ENCODE data around the gene TRIP12. TPM values are rescaled to one million over a fixed set of nuclear protein-coding genes. Genes with fewer than 3 reads are reported as not detected.
"Not testable (repeated sequence)": the region's sequence is repeated elsewhere in the genome, so short reads cannot be mapped to it uniquely, and the experiment has no call there.

The TRIP12 gene
- total and polyA plus RNA-seq, 2 donors, result 49.2 to 274 TPM

GRCh38 chr2:229780856-229781773 is 140.7 kb downstream of the TRIP12 start:
- DNase-seq (ENCODE audit: extremely low spot score), result no peak
- no peaks in the 10 kb centered on the region for H3K4me1 ChIP-seq (ENCODE audit: insufficient read depth)
- H3K27ac ChIP-seq (ENCODE audit: low read depth), result no peak overlapping the region
- H3K36me3 ChIP-seq (ENCODE audit: insufficient read depth), result peaks cover 5% of the 10 kb centered on the region
- no peak overlapping the region for H3K4me3 ChIP-seq (ENCODE audit: low read depth, low read length)

GRCh38 chr2:229779650-229780049 is 142.2 kb downstream of the TRIP12 start:
- Histone ChIP-seq H3K4me3 (ENCODE audit: low read depth, low read length) (no peak overlapping the region), H3K27ac (ENCODE audit: low read depth) (no peak overlapping the region), H3K4me1 (ENCODE audit: insufficient read depth) (no peaks in the 10 kb centered on the region), H3K36me3 (ENCODE audit: insufficient read depth) (peaks cover 5% of the 10 kb centered on the region)
- WGBS, result 88% methylated on average over 3 of the region's 3 CpGs
- peak; percentile 5 for DNase-seq (ENCODE audit: extremely low spot score)

GRCh38 chr2:229777716-229778115 is 144.1 kb downstream of the TRIP12 start:
- H3K27ac ChIP-seq (ENCODE audit: low read depth), result no peak overlapping the region
- H3K36me3 ChIP-seq (ENCODE audit: insufficient read depth), result peaks cover 12% of the 10 kb centered on the region
- no peak overlapping the region for H3K4me3 ChIP-seq (ENCODE audit: low read depth, low read length)
- no peaks in the 10 kb centered on the region for H3K4me1 ChIP-seq (ENCODE audit: insufficient read depth)
- WGBS, result 95% methylated on average over 3 of the region's 3 CpGs
- DNase-seq (ENCODE audit: extremely low spot score), result no peak

DNA sequence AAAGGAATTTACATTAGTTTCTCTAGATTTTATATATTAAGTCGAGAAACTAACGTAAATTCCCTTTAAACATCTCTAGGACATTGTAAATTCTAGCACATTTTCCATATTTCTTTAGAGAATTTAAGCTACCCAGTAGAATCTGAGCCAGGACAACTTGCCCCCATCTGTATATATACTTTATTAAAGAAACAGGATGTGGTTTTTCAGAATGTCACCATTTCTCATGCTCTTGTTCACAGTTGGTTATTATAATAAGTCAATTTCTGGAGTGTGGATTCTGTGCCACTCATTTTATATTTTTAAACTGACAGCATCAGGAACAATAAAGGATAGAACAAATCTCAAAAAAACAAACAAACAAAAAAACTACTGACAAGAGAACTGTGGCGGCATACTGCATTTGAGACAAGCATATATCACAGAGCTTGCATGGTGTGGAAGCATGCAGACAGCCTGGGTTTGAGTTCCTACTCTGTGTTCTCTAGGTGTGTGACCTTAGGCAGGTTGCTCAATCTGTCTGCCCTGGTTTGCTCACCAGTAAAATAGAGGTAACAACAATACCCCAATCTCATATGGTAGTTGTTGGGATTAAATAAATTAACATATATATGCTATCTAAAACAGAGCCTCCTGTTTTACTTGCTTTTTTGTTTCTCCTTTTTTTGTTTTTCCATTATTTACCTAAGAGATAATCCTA is 146.0 kb downstream of the TRIP12 start:
- no peak for DNase-seq (ENCODE audit: extremely low spot score)
- no peak overlapping the region for H3K4me3 ChIP-seq (ENCODE audit: low read depth, low read length)
- no peak overlapping the region for H3K27ac ChIP-seq (ENCODE audit: low read depth)
- H3K4me1 ChIP-seq (ENCODE audit: insufficient read depth), result no peaks in the 10 kb centered on the region
- peaks cover 14% of the 10 kb centered on the region for H3K36me3 ChIP-seq (ENCODE audit: insufficient read depth)
- 93% methylated on average over 3 of the region's 3 CpGs for WGBS

DNA sequence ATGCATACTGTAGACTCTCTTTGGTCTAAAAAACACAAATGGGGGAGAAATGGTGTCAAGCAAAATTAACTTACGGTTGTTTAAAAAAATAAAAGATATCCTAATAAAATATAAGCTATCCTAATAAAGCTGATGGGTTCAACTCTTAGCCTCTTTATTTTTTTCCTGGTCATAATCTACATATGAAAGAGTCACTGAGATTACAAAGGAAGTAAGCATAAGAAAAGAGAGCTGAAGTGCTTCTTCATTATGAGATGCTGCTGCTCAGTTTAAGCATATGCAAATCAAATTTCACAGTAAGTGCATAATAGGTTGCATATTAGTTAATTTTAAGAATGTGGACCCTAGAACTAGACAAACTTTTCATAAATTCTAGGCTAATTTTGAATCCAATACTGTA is 147.6 kb downstream of the TRIP12 start:
- Histone ChIP-seq H3K4me1 (ENCODE audit: insufficient read depth) (no peaks in the 10 kb centered on the region), H3K27ac (ENCODE audit: low read depth) (no peak overlapping the region), H3K4me3 (ENCODE audit: low read depth, low read length) (no peak overlapping the region), H3K36me3 (ENCODE audit: insufficient read depth) (peaks cover 14% of the 10 kb centered on the region)
- DNase-seq (ENCODE audit: extremely low spot score), result no peak
- 96% methylated on average over 1 of the region's 1 CpG for WGBS

GRCh38 chr2:229768235-229768634 is 153.6 kb downstream of the TRIP12 start:
- Histone ChIP-seq H3K36me3 (ENCODE audit: insufficient read depth) (peaks cover 8% of the 10 kb centered on the region), H3K4me3 (ENCODE audit: low read depth, low read length) (no peak overlapping the region), H3K27ac (ENCODE audit: low read depth) (no peak overlapping the region), H3K4me1 (ENCODE audit: insufficient read depth) (no peaks in the 10 kb centered on the region)
- 100% methylated on average over 1 of the region's 1 CpG for whole genome bisulfite sequencing
- DNase-seq (ENCODE audit: extremely low spot score), result no peak

DNA sequence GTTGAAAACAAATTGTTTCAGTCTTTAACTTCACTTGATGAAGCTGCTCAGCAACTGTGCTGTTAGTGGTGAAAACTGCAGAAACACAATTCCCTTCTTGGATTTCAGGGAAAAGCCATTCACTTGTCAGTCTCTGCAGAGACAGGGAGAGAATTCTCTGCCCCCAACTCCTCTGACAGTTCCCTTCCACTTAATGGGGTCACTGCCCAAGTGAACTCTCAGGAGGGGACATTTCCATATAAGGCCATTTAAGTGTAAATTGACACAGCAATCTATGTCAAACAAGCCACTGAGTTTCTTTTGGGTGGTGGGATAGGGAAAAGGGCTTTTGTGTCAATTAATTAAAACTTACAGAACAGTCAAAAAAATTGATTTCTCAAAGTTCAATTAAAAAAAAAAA is 156.1 kb downstream of the TRIP12 start:
- no peak overlapping the region for H3K27ac ChIP-seq (ENCODE audit: low read depth)
- no peaks in the 10 kb centered on the region for H3K4me1 ChIP-seq (ENCODE audit: insufficient read depth)
- H3K36me3 ChIP-seq (ENCODE audit: insufficient read depth), result peaks cover 6% of the 10 kb centered on the region
- no peak overlapping the region for H3K4me3 ChIP-seq (ENCODE audit: low read depth, low read length)
- no peak for DNase-seq (ENCODE audit: extremely low spot score)

- WGBS, result 50% methylated on average over 1 of the region's 1 CpG
- DNase-seq (ENCODE audit: extremely low spot score), result no peak
- Histone ChIP-seq H3K4me3 (ENCODE audit: low read depth, low read length) (no peak overlapping the region), H3K36me3 (ENCODE audit: insufficient read depth) (peaks cover 3% of the 10 kb centered on the region), H3K4me1 (ENCODE audit: insufficient read depth) (no peaks in the 10 kb centered on the region), H3K27ac (ENCODE audit: low read depth) (no peak overlapping the region)
These were observed 160.1 kb downstream of the TRIP12 start for GRCh38 chr2:229761663-229762062.

DNA sequence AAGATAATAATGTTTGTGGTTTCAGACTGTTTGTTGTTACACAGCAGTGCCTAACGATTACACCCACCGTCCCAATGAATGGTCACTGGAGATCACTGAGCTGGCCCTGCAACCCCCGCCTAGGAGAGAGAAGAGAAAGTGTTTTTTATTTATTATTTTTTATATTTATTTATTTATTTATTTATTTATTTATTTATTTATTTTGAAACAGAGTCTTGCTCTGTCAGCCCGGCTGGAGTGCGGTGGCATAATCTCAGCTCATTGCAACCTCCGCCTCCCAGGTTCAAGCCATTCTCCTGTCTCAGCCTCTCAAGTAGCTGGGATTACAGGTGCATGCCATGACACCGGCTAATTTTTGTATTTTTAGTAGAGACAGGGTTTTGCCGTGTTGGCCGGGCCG is 164.3 kb downstream of the TRIP12 start:
- H3K27ac ChIP-seq (ENCODE audit: low read depth); H3K36me3 ChIP-seq (ENCODE audit: insufficient read depth); DNase-seq (ENCODE audit: extremely low spot score); H3K4me3 ChIP-seq (ENCODE audit: low read depth, low read length); H3K4me1 ChIP-seq (ENCODE audit: insufficient read depth): not testable (repeated sequence)
- WGBS, result 97% methylated on average over 10 of the region's 10 CpGs

- DNase-seq (ENCODE audit: extremely low spot score), result no peak
- WGBS, result 48% methylated on average over 11 of the region's 11 CpGs
- Histone ChIP-seq H3K36me3 (ENCODE audit: insufficient read depth) (no peaks in the 10 kb centered on the region), H3K27ac (ENCODE audit: low read depth) (no peak overlapping the region), H3K4me1 (ENCODE audit: insufficient read depth) (no peaks in the 10 kb centered on the region), H3K4me3 (ENCODE audit: low read depth, low read length) (no peak overlapping the region)
These were observed 168.7 kb downstream of the TRIP12 start for GRCh38 chr2:229752970-229753729.

GRCh38 chr2:229749779-229750178 is 172.0 kb downstream of the TRIP12 start:
- WGBS, result 83% methylated on average over 6 of the region's 6 CpGs
- Histone ChIP-seq H3K4me1 (ENCODE audit: insufficient read depth) (no peaks in the 10 kb centered on the region), H3K27ac (ENCODE audit: low read depth) (no peak overlapping the region), H3K36me3 (ENCODE audit: insufficient read depth) (no peaks in the 10 kb centered on the region), H3K4me3 (ENCODE audit: low read depth, low read length) (no peak overlapping the region)
- no peak for DNase-seq (ENCODE audit: extremely low spot score)

DNA sequence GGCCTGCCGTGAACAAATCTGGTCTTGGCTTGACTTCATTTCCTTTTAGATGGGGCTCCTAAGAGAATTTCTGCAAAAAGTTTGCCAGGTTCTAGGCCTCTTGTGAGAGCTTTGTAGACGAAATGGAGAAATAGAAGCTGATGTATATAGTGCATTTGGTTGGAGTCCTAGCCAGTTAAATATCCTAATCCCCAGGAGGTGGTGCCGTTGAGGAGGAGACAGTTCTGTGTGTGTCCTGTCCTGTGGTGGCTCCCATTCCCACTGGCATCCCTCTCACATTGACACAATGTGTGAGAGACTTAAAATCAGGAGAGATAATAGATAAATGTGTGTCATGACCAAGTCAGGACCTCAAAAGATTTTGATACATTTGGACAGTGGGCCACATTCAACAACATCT is 172.9 kb downstream of the TRIP12 start:
- Histone ChIP-seq H3K4me3 (ENCODE audit: low read depth, low read length) (no peak overlapping the region), H3K4me1 (ENCODE audit: insufficient read depth) (no peaks in the 10 kb centered on the region), H3K36me3 (ENCODE audit: insufficient read depth) (no peaks in the 10 kb centered on the region), H3K27ac (ENCODE audit: low read depth) (no peak overlapping the region)
- no peak for DNase-seq (ENCODE audit: extremely low spot score)
- 83% methylated on average over 3 of the region's 3 CpGs for WGBS

- 97% methylated on average over 28 of the region's 35 CpGs for WGBS
- not testable (repeated sequence) for H3K4me1 ChIP-seq (ENCODE audit: insufficient read depth); H3K4me3 ChIP-seq (ENCODE audit: low read depth, low read length)
These were observed 179.1 kb downstream of the TRIP12 start for GRCh38 chr2:229742691-229743090.

More at GRCh38 chr2:229742691-229743090, 179.1 kb downstream of the TRIP12 start:
- not testable (repeated sequence) for DNase-seq (ENCODE audit: extremely low spot score); H3K27ac ChIP-seq (ENCODE audit: low read depth); H3K36me3 ChIP-seq (ENCODE audit: insufficient read depth)

Data from urinary bladder (tissue), 4 donors.